ENCODE measurements around the gene RESP18. TPM values are rescaled to one million over a fixed set of nuclear protein-coding genes. Genes with fewer than 3 reads are reported as not detected.
"Not testable (repeated sequence)": the region's sequence is repeated elsewhere in the genome, so short reads cannot be mapped to it uniquely, and the experiment has no call there.

The RESP18 gene
- total RNA-seq, 1 donor from 2014 or later = not detected

DNA sequence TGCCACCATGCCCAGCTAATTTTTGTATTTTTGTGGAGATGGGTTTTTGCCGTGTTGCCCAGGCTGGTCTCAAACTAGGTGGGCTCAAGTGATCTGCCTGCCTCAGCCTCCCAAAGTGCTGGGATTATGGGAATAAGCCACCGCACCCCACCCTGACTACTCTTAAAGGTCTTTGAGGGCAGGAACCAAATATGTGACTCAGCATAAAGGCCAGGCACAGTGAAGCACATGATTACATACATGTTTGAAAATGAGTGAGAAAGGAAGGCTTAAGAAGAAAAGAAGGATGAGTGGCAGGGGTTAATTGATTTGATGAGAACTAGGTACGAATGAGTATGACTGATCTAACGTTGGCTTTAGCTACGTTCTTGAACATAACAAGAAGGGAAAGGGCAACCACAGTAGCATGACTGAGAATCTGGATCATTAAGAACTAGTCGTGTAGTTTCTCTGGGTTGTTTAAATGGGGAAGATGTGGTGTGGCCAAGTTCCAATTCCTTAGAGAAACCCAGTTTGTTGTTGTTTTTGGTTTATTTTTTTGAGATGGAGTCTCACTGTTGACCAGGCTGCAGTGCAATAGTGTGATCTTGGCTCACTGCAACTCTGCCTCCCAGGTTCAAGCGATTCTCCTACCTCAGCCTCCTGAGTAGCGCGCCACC, 6.8 kb downstream of the RESP18 start:
- no peak for DNase-seq (ENCODE audit: low read depth in 2 of 2)

DNA sequence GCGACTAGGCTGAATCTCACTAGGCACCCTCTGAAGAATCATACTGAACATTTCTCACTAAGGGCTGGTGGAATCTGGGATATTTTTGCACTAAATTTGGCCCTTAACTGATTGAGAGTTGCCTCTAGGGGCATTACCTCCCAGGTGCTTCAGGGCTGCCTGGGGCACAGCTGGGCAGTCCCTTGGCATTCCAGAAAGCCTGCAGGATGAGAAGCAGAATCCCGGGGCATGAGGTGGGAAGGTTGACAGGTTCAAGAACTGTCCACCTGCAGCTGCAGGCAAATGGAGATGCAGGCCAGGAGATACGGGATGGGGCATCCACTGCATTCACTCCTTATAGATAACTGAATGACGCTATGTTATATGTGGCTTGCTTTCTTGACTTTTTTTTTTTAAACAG, 7.4 kb downstream of the RESP18 start:
- DNase-seq (ENCODE audit: low read depth in 2 of 2) = no peak

GRCh38 chr2:219323434-219323833, 9.1 kb downstream of the RESP18 start:
- no peak for DNase-seq (ENCODE audit: low read depth in 2 of 2)

- DNase-seq (ENCODE audit: low read depth in 2 of 2) = no peak
Measured at GRCh38 chr2:219314804-219315468, 17.6 kb downstream of the RESP18 start.

DNA sequence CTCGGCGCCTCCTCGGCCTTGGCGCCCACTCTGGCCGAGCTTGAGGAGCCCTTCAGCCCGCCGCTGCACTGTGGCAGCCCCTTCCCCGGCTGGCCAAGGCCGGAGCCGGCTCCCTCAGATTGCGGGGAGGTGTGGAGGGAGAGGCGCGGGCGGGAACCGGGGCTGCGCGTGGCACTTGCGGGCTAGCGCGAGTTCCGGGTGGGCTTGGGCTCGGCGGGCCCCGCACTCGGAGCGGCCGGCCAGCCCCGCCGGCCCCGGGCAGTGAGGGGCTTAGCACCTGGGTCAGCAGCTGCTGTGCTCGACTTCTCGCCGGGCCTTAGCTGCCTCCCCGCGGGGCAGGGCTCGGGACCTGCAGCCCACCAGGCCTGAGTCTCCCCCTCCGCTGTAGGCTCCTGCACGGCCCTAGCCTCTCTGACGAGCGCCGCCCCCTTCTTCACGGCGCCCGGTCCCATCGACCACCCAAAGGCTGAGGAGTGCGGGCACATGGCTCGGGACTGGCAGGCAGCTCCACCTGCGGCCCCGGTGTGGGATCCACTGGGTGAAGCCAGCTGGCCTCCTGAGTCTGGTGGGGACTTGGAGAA, 19.8 kb downstream of the RESP18 start:
- not testable (repeated sequence) for DNase-seq (ENCODE audit: low read depth in 2 of 2)

- no peak for DNase-seq (ENCODE audit: low read depth in 2 of 2)
Measured at GRCh38 chr2:219309278-219309677, 23.3 kb downstream of the RESP18 start, which contains the start of gene PTPRN. TSS of gene PTPRN (minus strand) at chr2:219309401. CDS start at chr2:219309332, 69 bp downstream.

DNA sequence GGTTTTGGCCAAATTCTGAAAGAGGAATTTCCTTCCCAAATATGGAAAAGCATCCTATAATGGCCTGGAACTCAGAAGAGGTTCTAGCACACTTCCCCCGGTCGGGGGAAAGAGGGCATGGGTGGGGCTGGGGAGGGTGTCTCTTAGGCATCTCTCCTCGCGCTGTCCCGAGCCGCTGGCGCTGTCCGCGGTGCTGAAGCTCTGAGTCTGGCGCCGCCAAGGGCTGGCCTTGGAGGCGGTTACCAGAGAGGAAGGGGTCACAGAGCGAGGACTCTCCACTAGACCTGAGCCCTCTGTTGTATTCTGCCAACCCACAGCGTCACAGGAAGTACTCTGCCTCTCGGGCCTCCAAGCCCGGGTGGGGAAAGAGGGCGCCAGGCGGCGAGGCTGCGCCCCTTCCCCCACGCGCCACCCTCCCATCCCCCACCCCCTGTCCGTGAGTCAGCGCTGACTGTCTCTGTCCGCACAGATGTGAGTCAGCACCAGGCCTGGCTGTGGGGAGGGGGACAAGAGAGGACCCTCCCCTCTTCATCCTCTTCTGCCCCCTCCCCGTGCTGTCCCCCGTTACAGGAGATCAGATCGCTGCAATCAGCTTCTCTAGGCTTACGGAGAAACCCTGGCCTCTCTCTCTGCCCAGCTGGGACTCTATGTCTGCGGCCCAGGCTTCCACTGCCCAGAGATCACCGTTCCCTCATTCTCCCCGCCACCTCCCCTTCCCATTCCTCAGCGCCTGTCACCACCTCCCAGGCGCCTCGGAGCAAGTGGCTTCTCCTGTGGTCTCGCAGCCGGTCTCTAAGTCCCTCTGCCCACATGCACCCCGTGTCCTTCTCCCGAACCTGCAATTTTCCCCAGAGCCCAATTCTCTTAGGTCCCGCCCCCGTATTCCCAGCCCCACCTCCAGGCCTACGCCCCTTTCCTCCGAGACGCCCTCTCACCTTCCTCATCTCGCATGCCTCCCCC, 24.1 kb downstream of the RESP18 start:
- DNase-seq (ENCODE audit: low read depth in 2 of 2) = peak; percentile 55 to 62

DNA sequence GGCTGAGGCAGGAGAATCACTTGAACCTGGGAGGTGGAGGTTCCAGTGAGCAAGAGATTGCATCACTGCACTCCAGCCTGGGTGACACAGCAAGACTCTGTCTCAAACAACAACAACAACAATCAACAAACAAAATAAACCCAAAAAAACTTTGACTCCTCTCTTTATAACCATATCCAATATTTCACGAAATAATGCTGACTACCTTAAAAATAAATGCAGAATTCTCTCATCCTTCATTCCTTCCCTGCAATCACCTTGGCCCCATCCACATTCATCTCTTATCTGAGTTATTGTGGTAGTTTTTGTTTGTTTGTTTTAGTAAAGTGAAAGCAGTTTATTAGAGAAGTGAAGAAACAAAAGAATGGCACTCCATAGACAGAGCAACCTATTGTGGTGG, 26.5 kb downstream of the RESP18 start:
- DNase-seq (ENCODE audit: low read depth in 2 of 2) = no peak

- DNase-seq (ENCODE audit: low read depth in 2 of 2) = no peak
Measured at GRCh38 chr2:219304223-219304622, 28.3 kb downstream of the RESP18 start.

DNA sequence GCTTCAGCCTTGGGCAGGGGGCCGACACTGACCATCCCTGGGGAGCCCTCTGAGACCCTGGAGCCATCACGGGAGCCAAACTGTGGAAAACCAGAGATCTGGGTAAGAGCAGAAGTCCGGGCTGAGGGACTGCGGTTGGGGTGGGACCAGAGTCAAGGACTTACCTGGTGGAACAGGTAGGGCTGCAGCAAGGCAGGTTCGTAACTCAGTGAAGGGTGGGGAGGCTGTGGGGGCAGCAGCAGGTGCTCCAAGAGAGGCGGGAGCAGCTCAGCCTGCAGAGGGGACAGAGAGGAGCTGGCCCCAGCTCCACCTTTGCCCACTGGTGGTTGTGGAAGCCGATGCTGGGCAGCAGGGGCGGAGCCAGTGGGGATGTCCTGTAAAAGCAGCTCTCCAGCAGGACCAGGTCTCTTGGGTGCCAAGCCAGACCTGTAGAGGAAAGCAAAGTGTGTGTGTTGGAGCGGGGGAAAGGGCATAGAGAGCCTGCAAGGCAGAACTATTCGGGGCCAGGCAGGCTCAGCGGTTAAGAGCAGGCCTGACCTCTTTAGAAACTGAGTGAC, 30.1 kb downstream of the RESP18 start:
- no peak for DNase-seq (ENCODE audit: low read depth in 2 of 2)

DNA sequence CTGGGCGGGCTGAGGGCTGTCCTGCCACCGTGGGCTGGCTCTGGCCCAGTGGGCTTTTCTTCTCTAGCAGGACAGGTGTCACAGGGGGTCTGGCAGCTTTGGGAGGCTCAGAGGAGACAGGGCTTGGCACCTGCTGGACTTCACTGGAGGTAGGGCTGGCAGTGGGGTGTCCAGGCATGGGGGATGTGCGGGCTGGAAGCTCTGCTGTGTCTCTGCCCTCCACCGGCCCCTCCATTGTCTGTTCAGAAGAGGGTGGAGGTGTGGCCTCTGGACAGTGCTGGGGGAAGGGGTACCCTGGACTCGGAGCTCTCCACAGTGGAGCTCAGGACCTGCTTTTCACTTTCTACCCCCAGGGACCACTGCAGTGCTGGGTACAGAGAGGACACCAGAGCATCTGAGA, 32.5 kb downstream of the RESP18 start:
- no peak for DNase-seq (ENCODE audit: low read depth in 2 of 2)

GRCh38 chr2:219299372-219299760, 33.2 kb downstream of the RESP18 start:
- no peak for DNase-seq (ENCODE audit: low read depth in 2 of 2)

GRCh38 chr2:219298759-219299371, 33.7 kb downstream of the RESP18 start:
- peak; percentile 75 to 80 for DNase-seq (ENCODE audit: low read depth in 2 of 2)

DNA sequence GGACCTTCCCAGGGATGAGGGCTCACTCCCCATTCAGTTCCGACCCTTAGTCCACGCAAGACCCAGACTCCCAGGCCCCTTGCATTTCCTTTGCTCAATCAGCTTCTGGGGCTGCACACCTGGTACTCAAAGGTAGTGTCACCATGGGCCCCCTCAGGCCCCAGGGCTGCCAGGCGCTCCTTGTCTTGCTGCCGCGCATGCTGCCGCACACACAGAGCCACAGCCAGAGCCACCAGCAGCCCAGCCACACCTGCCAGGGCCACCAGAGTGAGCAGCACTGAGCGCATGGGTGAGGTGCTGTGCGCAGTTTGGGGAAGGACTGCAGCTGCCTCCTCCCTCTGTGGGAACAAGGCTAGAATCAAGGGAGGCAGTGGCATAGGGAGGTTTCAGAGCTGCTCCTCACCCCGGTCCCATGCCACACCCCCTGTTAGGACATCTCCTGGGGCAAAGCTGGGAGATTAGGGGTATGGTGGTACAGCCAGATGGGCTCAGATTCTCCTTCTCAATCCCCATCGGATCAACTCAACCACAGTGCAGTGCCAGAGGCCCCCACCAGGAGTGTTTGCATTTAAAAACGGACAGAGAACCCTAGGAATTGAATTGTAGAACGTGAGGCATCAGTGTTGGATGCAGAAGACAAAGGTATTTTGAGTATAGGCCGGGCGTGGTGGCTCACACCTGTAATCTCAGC, 34.6 kb downstream of the RESP18 start:
- DNase-seq (ENCODE audit: low read depth in 2 of 2) = no peak

GRCh38 chr2:219296631-219297391, 35.7 kb downstream of the RESP18 start:
- DNase-seq (ENCODE audit: low read depth in 2 of 2) = no peak

- DNase-seq (ENCODE audit: low read depth in 2 of 2) = no peak
Measured at GRCh38 chr2:219296142-219296541, 36.4 kb downstream of the RESP18 start.

- peak; percentile 83 to 90 for DNase-seq (ENCODE audit: low read depth in 2 of 2)
Measured at GRCh38 chr2:219294356-219295351, 37.9 kb downstream of the RESP18 start.

DNA sequence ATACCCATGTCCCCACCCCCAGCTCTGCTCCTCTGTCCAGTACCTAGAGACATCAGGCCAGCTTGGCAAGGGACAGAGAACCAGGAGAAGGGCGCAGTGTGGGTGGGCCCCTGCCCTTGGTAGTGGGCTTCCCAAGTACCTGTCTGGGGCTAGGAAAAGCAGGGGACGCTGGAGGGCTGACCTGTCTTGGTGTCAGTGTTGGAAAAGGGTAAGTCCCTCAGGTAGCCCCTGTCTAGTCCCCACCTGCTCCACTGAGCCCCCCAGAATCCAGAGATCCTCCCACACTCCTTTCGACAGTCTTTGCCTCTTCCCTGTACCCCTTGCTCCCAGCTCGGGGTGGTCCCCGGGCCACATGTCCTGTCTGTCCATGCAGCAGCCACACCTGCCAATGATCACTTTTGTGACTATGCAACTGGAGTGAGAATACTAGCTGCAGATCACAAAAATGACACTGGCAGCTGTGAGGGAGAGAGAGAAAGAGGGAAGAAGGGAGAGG, 38.8 kb downstream of the RESP18 start:
- DNase-seq (ENCODE audit: low read depth in 2 of 2) = no peak

All from lung microvascular endothelial cell (primary cell).